CD14-positive monocyte (primary cell): ENCODE results near the gene HTRA2. TPM values are rescaled to one million over a fixed set of nuclear protein-coding genes. Genes with fewer than 3 reads are reported as not detected.

ENCODE experiments used
- DNase-seq, 3 donors: peaks; one replicate each; pipeline ENCODE4 v3.0.0-alpha.2; 2011 to 2022
- H2AFZ ChIP-seq: 2 replicates; pipeline ENCODE4 v1.6.0; 2012; ENCODE audit warnings: mild to moderate bottlenecking, low read depth, low read length, inconsistent platforms; ENCODE audit not compliant: insufficient read depth, poor library complexity, severe bottlenecking
- H3K27ac ChIP-seq, 2 donors: 1 replicate in 1 of 2; 2 replicates in 1 of 2; pipeline ENCODE4 v1.5.1; 2012 to 2013; ENCODE audit warnings: low read length in 2 of 2, control low read depth in 1 of 2, inconsistent platforms in 1 of 2, low read depth in 1 of 2, mild to moderate bottlenecking in 1 of 2
- H3K27me3 ChIP-seq, 2 donors: one replicate each; pipeline versions ENCODE4 v1.6.0 to v1.6.1; 2011 to 2013; ENCODE audit warnings: low read length in 2 of 2; ENCODE audit not compliant: control insufficient read depth in 2 of 2, insufficient read depth in 2 of 2
- H3K36me3 ChIP-seq, 2 donors: replicated peaks in 1 of 2; 1 replicate in 1 of 2; 2 replicates in 1 of 2; pipeline versions ENCODE4 v1.5.1 to v1.6.1; 2012 to 2013; ENCODE audit warnings: low read length in 2 of 2, control low read depth in 1 of 2, inconsistent platforms in 1 of 2, mild to moderate bottlenecking in 1 of 2; ENCODE audit not compliant: insufficient read depth in 2 of 2, control insufficient read depth in 1 of 2
- H3K4me1 ChIP-seq, 2 donors: 1 replicate in 1 of 2; 2 replicates in 1 of 2; pipeline versions ENCODE4 v1.5.1 to v1.6.1; 2012 to 2013; ENCODE audit warnings: low read length in 2 of 2, control low read depth in 1 of 2, inconsistent platforms in 1 of 2, mild to moderate bottlenecking in 1 of 2, moderate library complexity in 1 of 2; ENCODE audit not compliant: insufficient read depth in 2 of 2, control insufficient read depth in 1 of 2
- H3K4me2 ChIP-seq: replicated peaks from 2 replicates; pipeline ENCODE3; 2012; ENCODE audit warnings: low read length, moderate library complexity, mild to moderate bottlenecking; ENCODE audit not compliant: poor library complexity, severe bottlenecking; ENCODE audit errors: extremely low read depth
- H3K4me3 ChIP-seq, 3 experiments: fragments of 200-600 bp in 1 of 3; sonication (generic) in 1 of 3; replicated peaks in 1 of 3; 1 replicate in 2 of 3; 2 replicates in 1 of 3; pipeline ENCODE4 v1.5.1; 2011 to 2013; ENCODE audit warnings: low read length in 3 of 3, mild to moderate bottlenecking in 3 of 3, control low read depth in 2 of 3, low read depth in 2 of 3, inconsistent platforms in 1 of 3, moderate library complexity in 1 of 3
- H3K79me2 ChIP-seq: 2 replicates; pipeline ENCODE4 v1.6.0; 2012; ENCODE audit warnings: mild to moderate bottlenecking, control low read depth, inconsistent platforms, low read length, moderate library complexity; ENCODE audit not compliant: insufficient read depth
- H3K9ac ChIP-seq: 2 replicates; pipeline ENCODE4 v1.6.0; 2017; ENCODE audit warnings: low read length, mild to moderate bottlenecking; ENCODE audit not compliant: insufficient read depth, poor library complexity, severe bottlenecking
- H3K9me3 ChIP-seq, 2 donors: replicated peaks in 1 of 2; 1 replicate in 1 of 2; 2 replicates in 1 of 2; pipeline versions ENCODE4 v1.5.1 to v1.6.1; 2012 to 2013; ENCODE audit warnings: low read length in 2 of 2, control low read depth in 1 of 2; ENCODE audit not compliant: control insufficient read depth in 1 of 2, insufficient read depth in 1 of 2
- H4K20me1 ChIP-seq: 2 replicates; pipeline ENCODE4 v1.6.0; 2012; ENCODE audit warnings: mild to moderate bottlenecking, low read length, control low read depth, moderate library complexity; ENCODE audit not compliant: insufficient read depth
- H3K27ac Mint-ChIP-seq, 7 donors: one replicate each; pipeline ENCODE4 v1.8.0; 2020; ENCODE audit warnings: mild to moderate bottlenecking in 7 of 7, mixed read lengths in 7 of 7, moderate library complexity in 6 of 7, inconsistent platforms in 2 of 7
- H3K27me3 Mint-ChIP-seq, 3 donors: one replicate each; pipeline ENCODE4 v1.8.0; 2021 to 2022; ENCODE audit warnings: low read depth in 3 of 3, mild to moderate bottlenecking in 3 of 3, mixed read lengths in 3 of 3, moderate library complexity in 3 of 3, inconsistent platforms in 1 of 3
- H3K36me3 Mint-ChIP-seq, 2 donors: one replicate each; pipeline ENCODE4 v1.8.0; 2020; ENCODE audit warnings: mixed read lengths in 2 of 2, inconsistent platforms in 1 of 2, mild to moderate bottlenecking in 1 of 2
- H3K4me1 Mint-ChIP-seq: one replicate; pipeline ENCODE4 v1.8.0; 2020; ENCODE audit warnings: mild to moderate bottlenecking, mixed read lengths
- H3K4me3 Mint-ChIP-seq, 2 donors: one replicate each; pipeline ENCODE4 v1.8.0; 2020; ENCODE audit warnings: mild to moderate bottlenecking in 2 of 2, mixed read lengths in 2 of 2, moderate library complexity in 1 of 2
- H3K9me3 Mint-ChIP-seq, 7 donors: one replicate each; pipeline ENCODE4 v1.8.0; 2020 to 2022; ENCODE audit warnings: mixed read lengths in 7 of 7, mild to moderate bottlenecking in 6 of 7, moderate library complexity in 6 of 7, inconsistent platforms in 2 of 7
- CTCF ChIP-seq: fragments of 200-600 bp; IDR thresholded peaks from one replicate; pipeline ENCODE4 v1.8.0; 2022; ENCODE audit warnings: antibody characterized with exemption, mild to moderate bottlenecking
- WGBS: methylation state at CpG from one replicate; pipeline ENCODE4 v1.1.5; 2013; ENCODE audit warnings: missing lambda C conversion rate; ENCODE audit not compliant: insufficient coverage; 5-methylcytosine and 5-hydroxymethylcytosine counted together
- intact Hi-C, 2 donors: fragments of 100-400 bp; cut with micrococcal nuclease; formaldehyde crosslinking; loops; one replicate each; pipeline versions ENCODE4 v1.15.0 to v1.15.1; 2023
- polyA plus RNA-seq, 3 donors: library from polyadenylated mRNA; depleted of rRNA in 1 of 3; unstranded in 2 of 3; stranded (reverse) in 1 of 3; fragments of 300-500 nt in 2 of 3; fragments of >200 nt in 1 of 3; fragmentation: Illumina TruSeq in 2 of 3; gene quantifications; 1 replicate in 2 of 3; 2 replicates in 1 of 3; pipeline ENCODE4 v1.2.3, GENCODE V29; 2012 to 2021

Gene HTRA2
- polyA plus RNA-seq, 3 donors = 11.3 to 20.5 (median 15.0) TPM

- no peak overlapping the region for H3K27ac ChIP-seq
- peak overlapping the region in 1 of 2 donors; percentile 80 for H3K4me3 Mint-ChIP-seq
- H3K79me2 ChIP-seq = peaks cover 7% of the 10 kb centered on the region
- DNase-seq = no peak
- no peak for TF ChIP-seq CTCF
- H3K9ac ChIP-seq = no peak overlapping the region
- H3K9me3 ChIP-seq = peaks cover 0 to 12% of the 10 kb centered on the region in 2 donors
- peaks cover 7 to 19% of the 10 kb centered on the region in 2 donors for H3K36me3 Mint-ChIP-seq
- peaks cover 59 to 83% of the 10 kb centered on the region in 2 donors for H3K27me3 ChIP-seq
- no peaks in the 10 kb centered on the region for H4K20me1 ChIP-seq
- peak overlapping the region in 1 of 7 donors; percentile 54 for H3K27ac Mint-ChIP-seq
- H3K4me2 ChIP-seq = no peak overlapping the region
- H3K9me3 Mint-ChIP-seq = peaks cover 0 to 26% (median 20%) of the 10 kb centered on the region in 7 donors
- no peak overlapping the region for H2AFZ ChIP-seq
- peaks cover 65 to 84% (median 74%) of the 10 kb centered on the region in 3 donors for H3K27me3 Mint-ChIP-seq
- H3K4me1 Mint-ChIP-seq = peaks cover 43% of the 10 kb centered on the region
- H3K36me3 ChIP-seq = no peaks in the 10 kb centered on the region
- no peak overlapping the region for H3K4me3 ChIP-seq
- peaks cover 37 to 46% of the 10 kb centered on the region in 2 donors for H3K4me1 ChIP-seq
- WGBS = 34% methylated on average over 7 of the region's 11 CpGs
- intact Hi-C loops = no loop called here
Measured at GRCh38 chr2:74511104-74511989, 18.4 kb upstream of the HTRA2 start.

GRCh38 chr2:74512744-74513604 lies 16.8 kb upstream of the HTRA2 start:
- no peak for DNase-seq
- no peak overlapping the region for H3K27ac ChIP-seq
- peaks cover 2 to 31% (median 26%) of the 10 kb centered on the region in 7 donors for H3K9me3 Mint-ChIP-seq
- H3K36me3 ChIP-seq = no peaks in the 10 kb centered on the region
- H3K9ac ChIP-seq = no peak overlapping the region
- intact Hi-C loops = no loop called here
- H3K4me2 ChIP-seq = no peak overlapping the region
- 10% methylated on average over 26 of the region's 36 CpGs for WGBS
- peaks cover 82 to 100% (median 90%) of the 10 kb centered on the region in 3 donors for H3K27me3 Mint-ChIP-seq
- H3K4me3 Mint-ChIP-seq = peak overlapping the region in 1 of 2 donors; percentile 80
- H3K27me3 ChIP-seq = peaks cover 72 to 98% of the 10 kb centered on the region in 2 donors
- H3K4me1 ChIP-seq = peaks cover 31 to 38% of the 10 kb centered on the region in 2 donors
- peaks cover 13 to 19% of the 10 kb centered on the region in 2 donors for H3K36me3 Mint-ChIP-seq
- peaks cover 0 to 20% of the 10 kb centered on the region in 2 donors for H3K9me3 ChIP-seq
- no peak overlapping the region for H2AFZ ChIP-seq
- TF ChIP-seq CTCF = no peak
- H3K4me3 ChIP-seq = no peak overlapping the region
- H3K4me1 Mint-ChIP-seq = peaks cover 45% of the 10 kb centered on the region
- H3K79me2 ChIP-seq = no peaks in the 10 kb centered on the region
- no peak overlapping the region for H3K27ac Mint-ChIP-seq
- H4K20me1 ChIP-seq = no peaks in the 10 kb centered on the region
